GM06990 (cell line): Measurements from ENCODE around the gene CHCHD10.

Experiments used
- DNase-seq: peaks from one replicate; pipeline ENCODE4 v3.0.0-alpha.2; 2011; ENCODE audit not compliant: insufficient read length; ENCODE audit errors: extremely low read depth
- H3K27me3 ChIP-seq: replicated peaks from 2 replicates; pipeline ENCODE4 v1.6.0; 2011; ENCODE audit warnings: low read length; ENCODE audit not compliant: control insufficient read depth, insufficient read depth
- H3K36me3 ChIP-seq: 2 replicates; pipeline ENCODE4 v1.5.1; 2011; ENCODE audit warnings: low read length; ENCODE audit not compliant: control insufficient read depth, insufficient read depth
- H3K4me3 ChIP-seq: replicated peaks from 2 replicates; pipeline ENCODE4 v1.5.1; 2011; ENCODE audit warnings: low read depth, mild to moderate bottlenecking, control low read depth, low read length
- TF ChIP-seq, protein P1 (sequence below): IDR thresholded peaks from 2 replicates; pipeline ENCODE4 v1.5.1; 2011; ENCODE audit warnings: low read length, control low read depth, mild to moderate bottlenecking, inconsistent platforms; ENCODE audit not compliant: insufficient read depth, poor library complexity, severe bottlenecking

CHCHD10 gene

DNA sequence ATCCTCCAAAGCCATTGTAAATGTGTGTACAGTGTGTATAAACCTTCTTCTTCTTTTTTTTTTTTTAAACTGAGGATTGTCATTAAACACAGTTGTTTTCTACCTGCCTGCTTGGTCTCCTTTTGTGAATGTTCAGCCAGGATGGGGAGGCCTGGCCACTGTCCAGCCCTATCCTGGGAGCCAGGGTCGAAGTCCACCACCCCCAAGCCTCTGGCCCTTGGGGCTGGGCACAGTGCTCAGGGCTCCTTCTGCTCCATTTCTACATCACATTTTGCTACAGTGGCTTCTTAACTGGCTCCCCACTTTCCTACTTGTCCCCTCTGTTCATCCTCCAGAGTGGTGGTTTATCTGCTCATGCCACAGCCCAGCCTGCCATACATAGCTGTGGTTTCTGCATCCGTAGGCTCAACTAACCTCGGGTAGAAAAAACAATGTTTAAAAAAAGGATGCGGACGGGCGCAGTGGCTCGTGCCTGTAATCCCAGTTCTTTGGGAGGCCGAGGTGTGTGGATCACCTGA, 16.5 kb upstream of the CHCHD10 start:
- no peaks in the 10 kb centered on the region for H3K36me3 ChIP-seq
- TF ChIP-seq, protein P1, sequence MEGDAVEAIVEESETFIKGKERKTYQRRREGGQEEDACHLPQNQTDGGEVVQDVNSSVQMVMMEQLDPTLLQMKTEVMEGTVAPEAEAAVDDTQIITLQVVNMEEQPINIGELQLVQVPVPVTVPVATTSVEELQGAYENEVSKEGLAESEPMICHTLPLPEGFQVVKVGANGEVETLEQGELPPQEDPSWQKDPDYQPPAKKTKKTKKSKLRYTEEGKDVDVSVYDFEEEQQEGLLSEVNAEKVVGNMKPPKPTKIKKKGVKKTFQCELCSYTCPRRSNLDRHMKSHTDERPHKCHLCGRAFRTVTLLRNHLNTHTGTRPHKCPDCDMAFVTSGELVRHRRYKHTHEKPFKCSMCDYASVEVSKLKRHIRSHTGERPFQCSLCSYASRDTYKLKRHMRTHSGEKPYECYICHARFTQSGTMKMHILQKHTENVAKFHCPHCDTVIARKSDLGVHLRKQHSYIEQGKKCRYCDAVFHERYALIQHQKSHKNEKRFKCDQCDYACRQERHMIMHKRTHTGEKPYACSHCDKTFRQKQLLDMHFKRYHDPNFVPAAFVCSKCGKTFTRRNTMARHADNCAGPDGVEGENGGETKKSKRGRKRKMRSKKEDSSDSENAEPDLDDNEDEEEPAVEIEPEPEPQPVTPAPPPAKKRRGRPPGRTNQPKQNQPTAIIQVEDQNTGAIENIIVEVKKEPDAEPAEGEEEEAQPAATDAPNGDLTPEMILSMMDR, result no peak
- no peak overlapping the region for H3K4me3 ChIP-seq
- no peaks in the 10 kb centered on the region for H3K27me3 ChIP-seq
- DNase-seq, result no peak

DNA sequence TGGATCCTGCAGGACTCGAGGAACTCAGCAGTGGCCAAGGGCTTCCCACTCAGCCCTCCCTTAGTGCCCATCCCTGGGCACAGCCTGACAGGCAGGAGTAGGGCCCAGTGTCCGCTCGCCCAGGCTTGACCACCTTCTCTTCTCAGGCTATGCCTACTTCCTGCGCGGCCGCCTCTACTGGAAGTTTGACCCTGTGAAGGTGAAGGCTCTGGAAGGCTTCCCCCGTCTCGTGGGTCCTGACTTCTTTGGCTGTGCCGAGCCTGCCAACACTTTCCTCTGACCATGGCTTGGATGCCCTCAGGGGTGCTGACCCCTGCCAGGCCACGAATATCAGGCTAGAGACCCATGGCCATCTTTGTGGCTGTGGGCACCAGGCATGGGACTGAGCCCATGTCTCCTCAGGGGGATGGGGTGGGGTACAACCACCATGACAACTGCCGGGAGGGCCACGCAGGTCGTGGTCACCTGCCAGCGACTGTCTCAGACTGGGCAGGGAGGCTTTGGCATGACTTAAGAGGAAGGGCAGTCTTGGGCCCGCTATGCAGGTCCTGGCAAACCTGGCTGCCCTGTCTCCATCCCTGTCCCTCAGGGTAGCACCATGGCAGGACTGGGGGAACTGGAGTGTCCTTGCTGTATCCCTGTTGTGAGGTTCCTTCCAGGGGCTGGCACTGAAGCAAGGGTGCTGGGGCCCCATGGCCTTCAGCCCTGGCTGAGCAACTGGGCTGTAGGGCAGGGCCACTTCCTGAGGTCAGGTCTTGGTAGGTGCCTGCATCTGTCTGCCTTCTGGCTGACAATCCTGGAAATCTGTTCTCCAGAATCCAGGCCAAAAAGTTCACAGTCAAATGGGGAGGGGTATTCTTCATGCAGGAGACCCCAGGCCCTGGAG, 15.7 kb upstream of the CHCHD10 start:
- Histone ChIP-seq H3K4me3 (no peak overlapping the region), H3K36me3 (no peaks in the 10 kb centered on the region), H3K27me3 (no peaks in the 10 kb centered on the region)
- TF ChIP-seq, protein P1, result no peak
- DNase-seq, result no peak

DNA sequence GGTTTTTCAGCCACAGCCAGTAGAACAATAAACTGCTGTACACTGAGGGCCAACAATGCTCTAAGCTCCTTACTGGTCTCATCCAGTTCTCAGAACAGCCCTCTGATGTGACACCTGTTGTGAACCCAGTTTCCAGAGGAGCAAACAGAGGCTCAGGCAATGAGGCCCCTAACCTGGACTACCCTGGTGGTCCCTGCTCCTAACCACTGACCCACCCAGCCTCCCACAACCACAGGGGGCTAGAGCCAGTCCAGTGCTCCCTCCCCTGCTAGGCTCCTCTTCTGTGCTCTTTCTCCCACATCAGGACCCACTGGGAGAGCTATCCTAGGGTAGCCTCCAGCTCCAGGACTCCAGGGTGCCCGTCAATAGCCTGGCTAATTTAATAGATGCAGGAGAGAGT, 14.9 kb upstream of the CHCHD10 start:
- no peaks in the 10 kb centered on the region for H3K36me3 ChIP-seq
- H3K27me3 ChIP-seq, result no peaks in the 10 kb centered on the region
- TF ChIP-seq, protein P1, result no peak

DNA sequence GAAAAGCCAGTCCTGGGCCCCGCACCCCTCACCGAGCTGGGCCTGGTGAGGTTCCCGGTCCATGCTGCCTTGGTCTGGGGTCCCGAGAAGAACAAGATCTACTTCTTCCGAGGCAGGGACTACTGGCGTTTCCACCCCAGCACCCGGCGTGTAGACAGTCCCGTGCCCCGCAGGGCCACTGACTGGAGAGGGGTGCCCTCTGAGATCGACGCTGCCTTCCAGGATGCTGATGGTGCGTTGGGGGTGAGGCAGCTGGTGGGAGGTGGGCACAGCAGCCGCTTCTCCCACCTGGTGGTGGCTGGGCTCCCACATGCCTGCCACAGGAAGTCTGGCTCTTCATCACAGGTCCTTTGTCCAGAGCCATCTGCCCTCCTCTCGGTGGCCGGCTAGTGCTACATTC, 14.5 kb upstream of the CHCHD10 start:
- no peaks in the 10 kb centered on the region for H3K36me3 ChIP-seq
- DNase-seq, result no peak
- TF ChIP-seq, protein P1, result no peak
- H3K27me3 ChIP-seq, result no peaks in the 10 kb centered on the region
- no peak overlapping the region for H3K4me3 ChIP-seq

More for the DNA sequence above, 14.9 kb upstream of the CHCHD10 start:
- no peak for DNase-seq
- no peak overlapping the region for H3K4me3 ChIP-seq

DNA sequence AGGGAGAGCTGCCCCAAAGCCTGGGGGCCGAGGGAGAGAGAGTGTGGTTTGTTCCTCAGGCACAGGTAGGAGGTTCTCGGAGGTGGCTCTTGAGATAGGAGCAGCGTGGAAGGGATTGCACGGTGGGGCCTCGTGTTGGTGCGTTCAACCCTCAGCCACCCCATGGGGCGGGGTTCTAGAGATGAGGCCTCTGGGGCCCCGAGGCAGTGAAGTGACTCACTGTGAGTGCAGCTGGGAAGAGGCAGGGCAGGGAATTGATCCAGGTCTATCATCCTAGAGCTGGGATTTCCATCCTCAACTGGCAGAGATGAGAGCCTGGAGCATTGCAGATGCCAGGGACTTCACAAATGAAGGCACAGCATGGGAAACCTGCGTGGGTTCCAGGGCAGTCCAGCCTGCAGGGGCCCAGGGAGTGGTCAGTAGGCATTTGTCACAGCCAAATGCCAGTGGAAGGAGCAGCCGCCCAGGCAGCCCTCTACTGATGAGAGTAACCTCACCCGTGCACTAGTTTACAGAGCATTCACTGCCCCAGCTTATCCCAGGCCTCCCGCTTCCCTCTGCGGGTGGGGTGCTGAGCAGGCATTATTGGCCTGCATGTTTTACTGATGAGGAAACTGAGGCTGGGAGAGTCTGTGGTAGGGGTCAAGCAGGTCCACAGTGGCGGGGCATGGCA, 13.9 kb upstream of the CHCHD10 start:
- H3K36me3 ChIP-seq, result no peaks in the 10 kb centered on the region
- no peak for DNase-seq

More for the DNA sequence above, 13.9 kb upstream of the CHCHD10 start:
- Histone ChIP-seq H3K4me3 (no peak overlapping the region), H3K27me3 (no peaks in the 10 kb centered on the region)
- TF ChIP-seq, protein P1, result no peak
